T-helper 1 cell treated with Interleukin-12 subunit alpha and Interleukin-12 subunit beta and Interleukin-4 antibody, amounts not matched to agents 30 ng/mL and 1 ng/mL, for 36 hours (primary cell): Measurements from ENCODE around the gene SPDYE6. TPM values are rescaled to one million over a fixed set of nuclear protein-coding genes. Genes with fewer than 3 reads are reported as not detected.

ENCODE experiments used
- total RNA-seq: library from RNA; stranded (reverse); gene quantifications from 2 replicates; pipeline ENCODE4 v1.2.3, GENCODE V29; 2022

The SPDYE6 gene
- total RNA-seq, 1 donor from 2014 or later, result not detected

Other genes starting within 250 kb of the SPDYE6 start
- 1.3 TPM in 2 replicates for gene SH2B2, start 69.6 kb downstream of the SPDYE6 start, total RNA-seq
- 27.1 and 27.4 TPM in 2 replicates for gene PRKRIP1, start 39.9 kb upstream of the SPDYE6 start, total RNA-seq
- gene ORAI2, start 77.1 kb upstream of the SPDYE6 start, total RNA-seq, result 82.5 and 84.9 TPM in 2 replicates
- 10.3 and 11.4 TPM in 2 replicates for gene ALKBH4, start 108.4 kb upstream of the SPDYE6 start, total RNA-seq
- 27.3 and 30.7 TPM in 2 replicates for gene LRWD1, start 108.5 kb upstream of the SPDYE6 start, total RNA-seq
- 46.6 and 47.9 TPM in 2 replicates for gene POLR2J, start 122.5 kb upstream of the SPDYE6 start, total RNA-seq
- gene RASA4B, start 161.3 kb upstream of the SPDYE6 start, total RNA-seq, result 11.3 and 16.1 TPM in 2 replicates
- 25.7 and 29.3 TPM in 2 replicates for gene UPK3BL2, start 187.3 kb upstream of the SPDYE6 start, total RNA-seq
- 0.12 TPM in 1 of 2 replicates, not detected in the other for gene SPDYE2, start 194.8 kb upstream of the SPDYE6 start, total RNA-seq
- 63.1 and 67.8 TPM in 2 replicates for gene POLR2J3, start 216.1 kb upstream of the SPDYE6 start, total RNA-seq